DOHH2 (cell line): Measurements from ENCODE around the gene ZNF708.

Experiments used
- H3F3A ChIP-seq: fragments of 200-600 bp; sonication (generic), shearing (Covaris generic); 2 replicates; pipeline ENCODE4 v1.6.0; 2016; ENCODE audit warnings: antibody characterized with exemption, mild to moderate bottlenecking; ENCODE audit not compliant: control insufficient read depth, insufficient read depth
- H3K27ac ChIP-seq: fragments of 200-600 bp; sonication (generic); 2 replicates; pipeline ENCODE4 v1.5.1; 2014; ENCODE audit warnings: low read depth, mild to moderate bottlenecking, low read length, moderate library complexity
- H3K27me3 ChIP-seq: fragments of 200-600 bp; sonication (generic); 2 replicates; pipeline ENCODE4 v1.6.1; 2014; ENCODE audit warnings: mild to moderate bottlenecking, low read length, mixed read lengths; ENCODE audit not compliant: control insufficient read depth
- H3K36me3 ChIP-seq: fragments of 200-600 bp; sonication (generic); 2 replicates; pipeline ENCODE4 v1.6.1; 2014; ENCODE audit warnings: mild to moderate bottlenecking, low read length, moderate library complexity, mixed read lengths; ENCODE audit not compliant: control insufficient read depth
- H3K4me1 ChIP-seq: fragments of 200-600 bp; sonication (generic); 2 replicates; pipeline ENCODE4 v1.6.1; 2014; ENCODE audit warnings: mild to moderate bottlenecking, low read length, mixed read lengths; ENCODE audit not compliant: control insufficient read depth
- H3K4me2 ChIP-seq: fragments of 200-600 bp; sonication (generic); 2 replicates; pipeline ENCODE4 v1.6.0; 2014; ENCODE audit warnings: mild to moderate bottlenecking, low read length, moderate library complexity
- H3K4me3 ChIP-seq: fragments of 200-600 bp; sonication (generic); 2 replicates; pipeline ENCODE4 v1.5.1; 2014; ENCODE audit warnings: mild to moderate bottlenecking, low read length, mixed read lengths
- H3K79me2 ChIP-seq: fragments of 200-600 bp; sonication (generic); 2 replicates; pipeline ENCODE4 v1.6.1; 2014; ENCODE audit warnings: mild to moderate bottlenecking, low read length, mixed read lengths; ENCODE audit not compliant: control insufficient read depth
- H3K9me2 ChIP-seq: fragments of 200-600 bp; sonication (generic); replicated peaks from 2 replicates; pipeline ENCODE4 v1.6.1; 2014; ENCODE audit warnings: mild to moderate bottlenecking, low read length, mixed read lengths; ENCODE audit not compliant: control insufficient read depth
- H3K9me3 ChIP-seq: fragments of 200-600 bp; sonication (generic); 2 replicates; pipeline ENCODE4 v1.6.1; 2014; ENCODE audit warnings: antibody characterized with exemption, low read length, mixed read lengths; ENCODE audit not compliant: control insufficient read depth, insufficient read depth
- H4K20me1 ChIP-seq: fragments of 200-600 bp; sonication (generic); 2 replicates; pipeline ENCODE4 v1.6.0; 2014; ENCODE audit warnings: low read depth, mild to moderate bottlenecking, antibody characterized with exemption, low read length, moderate library complexity; ENCODE audit not compliant: control insufficient read depth, insufficient read depth
- EZH2phosphoT487 ChIP-seq: fragments of 200-600 bp; sonication (generic); IDR thresholded peaks from 2 replicates; pipeline ENCODE4 v1.6.1; 2017; ENCODE audit warnings: borderline replicate concordance, mild to moderate bottlenecking, antibody characterized with exemption, low read length, moderate library complexity, mixed read lengths
- TF ChIP-seq, protein P1 (sequence below): fragments of 200-600 bp; sonication (generic); IDR thresholded peaks from one replicate; pipeline ENCODE4 v1.5.1; 2014; ENCODE audit warnings: antibody characterized with exemption, mild to moderate bottlenecking, low read depth, low read length; ENCODE audit not compliant: poor library complexity, severe bottlenecking

ZNF708 gene

DNA sequence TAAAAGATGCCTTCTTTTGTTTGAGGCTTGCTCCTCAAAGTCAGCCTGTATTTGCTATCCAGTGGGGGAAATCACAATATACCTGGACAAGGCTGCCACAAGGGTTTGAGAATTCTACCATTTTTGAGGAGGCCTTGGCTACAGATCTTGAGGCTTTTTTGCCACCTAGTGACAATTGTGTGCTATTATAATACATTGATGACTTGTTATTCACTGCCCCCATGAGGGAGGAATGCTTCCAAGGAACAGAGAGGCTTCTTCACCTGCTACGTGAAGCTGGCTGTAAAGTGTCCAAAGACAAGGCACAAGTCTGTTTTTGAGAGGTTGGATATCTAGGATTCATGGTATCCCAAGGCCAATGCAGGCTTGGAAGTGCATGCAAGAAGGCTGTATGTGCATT lies 72.5 kb downstream of the ZNF708 start:
- Histone ChIP-seq H3F3A (no peaks in the 10 kb centered on the region), H3K27me3 (no peaks in the 10 kb centered on the region), H3K4me2 (no peak overlapping the region), H3K4me1 (no peaks in the 10 kb centered on the region), H3K27ac (no peak overlapping the region), H3K9me2 (no peaks in the 10 kb centered on the region), H3K79me2 (no peaks in the 10 kb centered on the region), H3K9me3 (peaks cover 7% of the 10 kb centered on the region; the same call in 1 of the 2 replicates), H3K4me3 (no peak overlapping the region), H3K36me3 (no peaks in the 10 kb centered on the region), H4K20me1 (no peaks in the 10 kb centered on the region)
- no peak for TF ChIP-seq EZH2phosphoT487
- TF ChIP-seq, protein P1, sequence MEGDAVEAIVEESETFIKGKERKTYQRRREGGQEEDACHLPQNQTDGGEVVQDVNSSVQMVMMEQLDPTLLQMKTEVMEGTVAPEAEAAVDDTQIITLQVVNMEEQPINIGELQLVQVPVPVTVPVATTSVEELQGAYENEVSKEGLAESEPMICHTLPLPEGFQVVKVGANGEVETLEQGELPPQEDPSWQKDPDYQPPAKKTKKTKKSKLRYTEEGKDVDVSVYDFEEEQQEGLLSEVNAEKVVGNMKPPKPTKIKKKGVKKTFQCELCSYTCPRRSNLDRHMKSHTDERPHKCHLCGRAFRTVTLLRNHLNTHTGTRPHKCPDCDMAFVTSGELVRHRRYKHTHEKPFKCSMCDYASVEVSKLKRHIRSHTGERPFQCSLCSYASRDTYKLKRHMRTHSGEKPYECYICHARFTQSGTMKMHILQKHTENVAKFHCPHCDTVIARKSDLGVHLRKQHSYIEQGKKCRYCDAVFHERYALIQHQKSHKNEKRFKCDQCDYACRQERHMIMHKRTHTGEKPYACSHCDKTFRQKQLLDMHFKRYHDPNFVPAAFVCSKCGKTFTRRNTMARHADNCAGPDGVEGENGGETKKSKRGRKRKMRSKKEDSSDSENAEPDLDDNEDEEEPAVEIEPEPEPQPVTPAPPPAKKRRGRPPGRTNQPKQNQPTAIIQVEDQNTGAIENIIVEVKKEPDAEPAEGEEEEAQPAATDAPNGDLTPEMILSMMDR: peak; percentile 15
